K562 (cell line): Measurements from ENCODE around the gene TSEN34. TPM values are rescaled to one million over a fixed set of nuclear protein-coding genes. Genes with fewer than 3 reads are reported as not detected.
A peak's percentile ranks its signal among the peaks of the same experiment; 100 is the strongest.

Experiments used
- ATF7 ChIP-seq: fragments of 450-650 bp; IDR thresholded peaks from 2 replicates; pipeline ENCODE4 v1.7.1; 2014; ENCODE audit warnings: mild to moderate bottlenecking, moderate library complexity
- CBX8 ChIP-seq: fragments of 200-600 bp; sonication (generic); IDR thresholded peaks from 2 replicates; pipeline ENCODE4 v1.6.1; 2012; ENCODE audit warnings: borderline replicate concordance, mixed run types, low read depth, mild to moderate bottlenecking, moderate library complexity, mixed read lengths, low read length, control low read depth, inconsistent platforms; ENCODE audit not compliant: poor library complexity, severe bottlenecking; ENCODE audit errors: extremely low read depth
- EGR1 ChIP-seq: fragments of 450-650 bp; conservative IDR thresholded peaks from 2 replicates; pipeline ENCODE4 v1.6.1; 2017; ENCODE audit warnings: mild to moderate bottlenecking
- ETS2 ChIP-seq: IDR thresholded peaks from 2 replicates; pipeline ENCODE4 v1.6.1; 2016; ENCODE audit warnings: borderline replicate concordance, missing genetic modification characterization, mild to moderate bottlenecking, moderate library complexity, missing compliant biosample characterization; ENCODE audit not compliant: poor library complexity, severe bottlenecking
- GATAD2A ChIP-seq: fragments of 450-650 bp; IDR thresholded peaks from 2 replicates; pipeline ENCODE4 v1.6.1; 2017
- GATAD2B ChIP-seq: fragments of 450-650 bp; IDR thresholded peaks from 2 replicates; pipeline ENCODE4 v1.6.1; 2017; ENCODE audit warnings: mild to moderate bottlenecking, borderline replicate concordance
- HCFC1 ChIP-seq: IDR thresholded peaks from 2 replicates; pipeline ENCODE4 v1.6.1; 2012; ENCODE audit warnings: low read depth, low read length, improper control_type of control experiment
- HDGF ChIP-seq: fragments of 450-650 bp; IDR thresholded peaks from 2 replicates; pipeline ENCODE4 v1.6.1; 2016
- HNRNPUL1 ChIP-seq: fragments of 200-400 bp; formaldehyde crosslinking; IDR thresholded peaks from 2 replicates; pipeline ENCODE4 v1.6.1; 2017; ENCODE audit warnings: low read length
- JUNB ChIP-seq: fragments of 450-650 bp; formaldehyde crosslinking; conservative IDR thresholded peaks from 2 replicates; pipeline ENCODE4 v1.4.0; 2020; ENCODE audit warnings: mild to moderate bottlenecking
- LCOR ChIP-seq: sonication (generic); formaldehyde crosslinking; IDR thresholded peaks from 2 replicates; pipeline ENCODE4 v1.8.0; 2022; ENCODE audit warnings: mild to moderate bottlenecking, missing genetic modification reagents
- MEF2D ChIP-seq: conservative IDR thresholded peaks from 2 replicates; pipeline ENCODE4 v1.6.1; 2016; ENCODE audit warnings: low read depth, missing genetic modification characterization, missing compliant biosample characterization
- MNT ChIP-seq, 2 experiments: fragments of 450-650 bp; conservative IDR thresholded peaks; 2 replicates each; pipeline ENCODE4 v1.6.1; 2017; ENCODE audit warnings: mild to moderate bottlenecking in 2 of 2, moderate library complexity in 2 of 2
- NCOA6 ChIP-seq: fragments of 450-650 bp; IDR thresholded peaks from 2 replicates; pipeline ENCODE4 v1.6.1; 2017; ENCODE audit warnings: mild to moderate bottlenecking
- RBM17 ChIP-seq: fragments of 200-400 bp; formaldehyde crosslinking; IDR thresholded peaks from 2 replicates; pipeline ENCODE4 v1.6.1; 2017; ENCODE audit warnings: low read depth, mild to moderate bottlenecking, low read length, borderline replicate concordance
- SMAD1 ChIP-seq: fragments of 150-350 bp; IDR thresholded peaks from 2 replicates; pipeline ENCODE4 v1.6.1; 2014; ENCODE audit warnings: low read length, low read depth; ENCODE audit not compliant: partially characterized antibody
- SP2 ChIP-seq: IDR thresholded peaks from 2 replicates; pipeline ENCODE4 v1.6.1; 2011; ENCODE audit warnings: mild to moderate bottlenecking, low read depth, low read length, moderate library complexity; ENCODE audit not compliant: poor library complexity, severe bottlenecking; ENCODE audit errors: extremely low read depth
- ZC3H4 ChIP-seq: sonication (generic); formaldehyde crosslinking; IDR thresholded peaks from 2 replicates; pipeline ENCODE4 v1.9.0; 2021; ENCODE audit warnings: missing genetic modification reagents, borderline replicate concordance
- ZNF263 ChIP-seq: sonication (generic); formaldehyde crosslinking; IDR thresholded peaks from 2 replicates; pipeline ENCODE4 v1.8.0; 2022; ENCODE audit warnings: mild to moderate bottlenecking, missing genetic modification reagents, borderline replicate concordance
- ZNF41 ChIP-seq: fragments of 250-450 bp; sonication (Bioruptor Pico); conservative IDR thresholded peaks from 2 replicates; pipeline ENCODE4 v1.4.0; 2020; ENCODE audit warnings: mild to moderate bottlenecking
- ZNF609 ChIP-seq: sonication (generic); formaldehyde crosslinking; IDR thresholded peaks from 2 replicates; pipeline ENCODE4 v1.8.1; 2023; ENCODE audit warnings: missing genetic modification reagents, mild to moderate bottlenecking, borderline replicate concordance
- polyA plus RNA-seq, 8 experiments: library from polyadenylated mRNA; depleted of rRNA in 4 of 8; stranded (reverse) in 5 of 8; unstranded in 3 of 8; fragments of >200 nt; fragmentation: Nextera tagmentation in 2 of 8; fragmentation: Illumina TruSeq in 1 of 8; extraction: Ambion mirVana in 2 of 8; extraction: Trizol in 1 of 8; gene quantifications; 2 replicates each; pipeline versions ENCODE4 v1.2.1 to v1.2.3, GENCODE V29; 2011 to 2014; ENCODE audit warnings: inconsistent platforms in 1 of 8, missing spikeins in 1 of 8
- total RNA-seq, 7 experiments: library from RNA; depleted of rRNA in 6 of 7; stranded (reverse); fragments of >200 nt in 6 of 7; fragmentation: Illumina TruSeq in 2 of 7; extraction: Trizol in 2 of 7; gene quantifications; 2 replicates each; pipeline versions ENCODE4 v1.2.1 to v1.2.3, GENCODE V29; 2011 to 2021; ENCODE audit warnings: low replicate concordance in 1 of 7

Gene TSEN34
- total and polyA plus RNA-seq, 9 of the 15 experiments (the other 6 are each of a cell fraction or from before 2014, with no cell fraction given): 3.1 to 57.6 (median 29.5) TPM

- TF ChIP-seq HNRNPUL1 (no peak), ZNF41 (CRISPR knock-in tag) (0 out of 2 replicates have a peak, but pooled peaks have one; percentile 26), JUNB (CRISPR knock-in tag) (peak; percentile 53; the same call in 1 of the 2 replicates), CBX8 (no peak), SP2 (no peak), EGR1 (no peak), MNT (conservative IDR thresholded peaks at IDR 0.05) (peak in 1 of 2 experiments; percentile 68; a peak in 2 of 4 replicates), SMAD1 (peak; percentile 53), ZC3H4 (CRISPR knock-in tag) (no peak), ETS2 (tag) (no peak), RBM17 (no peak), GATAD2A (peak; percentile 92), NCOA6 (no peak), HDGF (no peak), LCOR (CRISPR knock-in tag) (no peak), ZNF609 (no peak), MEF2D (tag) (0 out of 2 replicates have a peak, but pooled peaks have one; percentile 33), HCFC1 (no peak), GATAD2B (no peak), ZNF263 (no peak), ATF7 (peak; percentile 68; the same call in 1 of the 2 replicates)
Measured at GRCh38 chr19:54188215-54188871, 2.8 kb upstream of the TSEN34 start (continued).
